ENCODE data around the gene STAG3. TPM values are rescaled to one million over a fixed set of nuclear protein-coding genes. Genes with fewer than 3 reads are reported as not detected.

Gene STAG3
- total and polyA plus RNA-seq, 4 donors, result 2.0 to 2.8 (median 2.1) TPM

GRCh38 chr7:100167912-100168323 lies 9.8 kb upstream of the STAG3 start:
- H3K9me3 ChIP-seq (ENCODE audit: control insufficient read depth in 4 of 4, insufficient read depth in 3 of 4, low read length in 3 of 4), result no peaks in the 10 kb centered on the region
- peak overlapping the region in 1 of 2 donors; percentile 63 for H3K9ac ChIP-seq (ENCODE audit: insufficient read depth in 1 of 2, low read length in 2 of 2)
- H3K4me3 ChIP-seq, result peak overlapping the region; percentile 26
- peaks cover 0 to 4% (median 0%) of the 10 kb centered on the region in 3 donors for H3K27me3 ChIP-seq (ENCODE audit: control insufficient read depth in 3 of 3, insufficient read depth in 3 of 3, low read length in 2 of 3)
- no peak for TF ChIP-seq CTCF (IDR thresholded peaks at IDR 0.05; ENCODE audit: control extremely low read depth, extremely low read depth)
- DNase-seq, result peak in 2 of 3 donors; percentile 54 to 69
- peak overlapping the region in 1 of 2 donors; percentile 52 for H3K27ac ChIP-seq (ENCODE audit: low read depth in 1 of 2, low read length in 1 of 2)
- ATAC-seq (ENCODE audit: insufficient read depth, low FRiP score), result no peak
- 5% methylated on average over 11 of the region's 11 CpGs for WGBS, 2 donors
- H3K4me1 ChIP-seq (ENCODE audit: control insufficient read depth in 5 of 5, insufficient read depth in 5 of 5, low read length in 5 of 5), result peaks cover 0 to 25% (median 3%) of the 10 kb centered on the region in 5 donors
- H3K36me3 ChIP-seq (ENCODE audit: control insufficient read depth in 4 of 4, insufficient read depth in 4 of 4, low read length in 4 of 4), result peaks cover 0 to 4% (median 0%) of the 10 kb centered on the region in 4 donors

GRCh38 chr7:100169147-100169850 lies 8.4 kb upstream of the STAG3 start:
- H3K4me3 ChIP-seq, result no peak overlapping the region
- TF ChIP-seq CTCF (IDR thresholded peaks at IDR 0.05; ENCODE audit: control extremely low read depth, extremely low read depth), result no peak
- 84 to 87% methylated on average over 11 of the region's 11 CpGs for WGBS, 2 donors
- H3K27ac ChIP-seq (ENCODE audit: low read depth in 1 of 2, low read length in 1 of 2), result no peak overlapping the region
- H3K27me3 ChIP-seq (ENCODE audit: control insufficient read depth in 3 of 3, insufficient read depth in 3 of 3, low read length in 2 of 3), result peaks cover 0 to 4% (median 0%) of the 10 kb centered on the region in 3 donors
- peaks cover 0 to 25% (median 3%) of the 10 kb centered on the region in 5 donors for H3K4me1 ChIP-seq (ENCODE audit: control insufficient read depth in 5 of 5, insufficient read depth in 5 of 5, low read length in 5 of 5)
- ATAC-seq (ENCODE audit: insufficient read depth, low FRiP score) (no peak), DNase-seq (no peak)
- H3K9ac ChIP-seq (ENCODE audit: insufficient read depth in 1 of 2, low read length in 2 of 2), result no peak overlapping the region
- H3K36me3 ChIP-seq (ENCODE audit: control insufficient read depth in 4 of 4, insufficient read depth in 4 of 4, low read length in 4 of 4), result no peaks in the 10 kb centered on the region
- H3K9me3 ChIP-seq (ENCODE audit: control insufficient read depth in 4 of 4, insufficient read depth in 3 of 4, low read length in 3 of 4), result no peaks in the 10 kb centered on the region

- H3K27ac ChIP-seq (ENCODE audit: low read depth in 1 of 2, low read length in 1 of 2), result no peak overlapping the region
- no peak for TF ChIP-seq CTCF (IDR thresholded peaks at IDR 0.05; ENCODE audit: control extremely low read depth, extremely low read depth)
- peaks cover 0 to 25% (median 3%) of the 10 kb centered on the region in 5 donors for H3K4me1 ChIP-seq (ENCODE audit: control insufficient read depth in 5 of 5, insufficient read depth in 5 of 5, low read length in 5 of 5)
- H3K9ac ChIP-seq (ENCODE audit: insufficient read depth in 1 of 2, low read length in 2 of 2), result no peak overlapping the region
- WGBS, 2 donors, result 91 to 94% methylated on average over 11 of the region's 11 CpGs
- H3K36me3 ChIP-seq (ENCODE audit: control insufficient read depth in 4 of 4, insufficient read depth in 4 of 4, low read length in 4 of 4), result no peaks in the 10 kb centered on the region
- ATAC-seq (ENCODE audit: insufficient read depth, low FRiP score), result no peak
- no peaks in the 10 kb centered on the region for H3K9me3 ChIP-seq (ENCODE audit: control insufficient read depth in 4 of 4, insufficient read depth in 3 of 4, low read length in 3 of 4)
- H3K4me3 ChIP-seq, result no peak overlapping the region
- no peak for DNase-seq
- H3K27me3 ChIP-seq (ENCODE audit: control insufficient read depth in 3 of 3, insufficient read depth in 3 of 3, low read length in 2 of 3), result peaks cover 0 to 4% (median 0%) of the 10 kb centered on the region in 3 donors
Measured at GRCh38 chr7:100170101-100170897, 7.4 kb upstream of the STAG3 start.
